ENCODE measurements around the gene TMEM207. TPM values are rescaled to one million over a fixed set of nuclear protein-coding genes. Genes with fewer than 3 reads are reported as not detected.

TMEM207 gene
- total and polyA plus RNA-seq, 2 of the 13 experiments (the other 11 are each of a cell fraction or from before 2014, with no cell fraction given), result not detected

- Histone ChIP-seq H3K4me2 (ENCODE audit: low read depth, low read length) (no peak overlapping the region), H3K4me1 (ENCODE audit: insufficient read depth, low read length) (no peaks in the 10 kb centered on the region), H3K79me2 (ENCODE audit: insufficient read depth, low read length) (no peaks in the 10 kb centered on the region), H3K9ac (ENCODE audit: insufficient read depth, low read depth, low read length) (no peak overlapping the region), H2AFZ (ENCODE audit: low read length) (no peak overlapping the region), H3K9me3 (ENCODE audit: low read length) (no peaks in the 10 kb centered on the region), H4K20me1 (ENCODE audit: insufficient read depth, low read length) (no peaks in the 10 kb centered on the region), H3K36me3 (replicated peaks in 1 of 2; ENCODE audit: control insufficient read depth in 1 of 2, insufficient read depth in 2 of 2, low read length in 2 of 2) (no peaks in the 10 kb centered on the region), H3K27ac (ENCODE audit: extremely low read length, insufficient read depth, low read length) (no peak overlapping the region), H3K4me3 (replicated peaks in 1 of 3; ENCODE audit: insufficient read depth in 1 of 3, low read depth in 2 of 3, low read length in 3 of 3) (no peak overlapping the region), H3K27me3 (ENCODE audit: control insufficient read depth in 1 of 2, insufficient read depth in 2 of 2, low read length in 2 of 2) (no peaks in the 10 kb centered on the region)
- no peak for DNase-seq (ENCODE audit: low spot score)
- ATAC-seq, result no peak
- in situ Hi-C loops (cut with HindIII; ENCODE audit: extremely low pct_ligation_motif_present, low pct_unique_long_range_greater_than_20kb) (no loop called here), intact Hi-C loops (cut with micrococcal nuclease; ENCODE audit: unreplicated experiment) (no loop called here)
- no peak for FAIRE-seq
- ChIA-PET POLR2A (no interaction called here), CTCF (ENCODE audit: low intra/inter-chr PET ratio, low total read pairs) (no interaction called here)
- no TSS peak for BruUV-seq (replicated peaks)
- WGBS (ENCODE audit: low lambda C conversion rate), result 23% methylated on average over 2 of the region's 2 CpGs
- TF ChIP-seq E2F5 (CRISPR knock-in tag; conservative IDR thresholded peaks at IDR 0.05) (no peak), POLR2A (IDR thresholded peaks at IDR 0.05; ENCODE audit: insufficient read depth in 1 of 2, low read depth in 2 of 2, low read length in 2 of 2) (no peak), ZNF44 (CRISPR knock-in tag; IDR thresholded peaks at IDR 0.05) (no peak), BRD4 (CRISPR knock-in tag; IDR thresholded peaks at IDR 0.05) (no peak), ZNF839 (CRISPR knock-in tag; IDR thresholded peaks at IDR 0.05; ENCODE audit: borderline replicate concordance) (no peak), ZFP36 (IDR thresholded peaks at IDR 0.05; ENCODE audit: borderline replicate concordance, low read depth, low read length, partially characterized antibody) (no peak), BRF2 (CRISPR knock-in tag; IDR thresholded peaks at IDR 0.05) (no peak), ZNF24 (IDR thresholded peaks at IDR 0.05) (no peak), ZNF275 (CRISPR knock-in tag; IDR thresholded peaks at IDR 0.05; ENCODE audit: borderline replicate concordance) (no peak), FOXA1 (IDR thresholded peaks at IDR 0.05) (no peak), FOXA1 (CRISPR knock-in tag; IDR thresholded peaks at IDR 0.05) (no peak), CEBPB (IDR thresholded peaks at IDR 0.05; ENCODE audit: borderline replicate concordance, low read depth, low read length) (no peak), PATZ1 (CRISPR knock-in tag; IDR thresholded peaks at IDR 0.05) (no peak), ATAD3A (CRISPR knock-in tag; IDR thresholded peaks at IDR 0.05) (no peak), ZNF350 (CRISPR knock-in tag; IDR thresholded peaks at IDR 0.05; ENCODE audit: borderline replicate concordance, low read depth) (no peak), USF2 (IDR thresholded peaks at IDR 0.05; ENCODE audit: low read depth, low read length) (no peak), USF2 (CRISPR knock-in tag; IDR thresholded peaks at IDR 0.05; ENCODE audit: borderline replicate concordance) (no peak)
Observed at GRCh38 chr3:190429681-190430080, 20.0 kb downstream of the TMEM207 start.
